H1 (cell line): ENCODE measurements around the gene INHA.

Experiments used
- BCL11A ChIP-seq, 2 experiments: IDR thresholded peaks; one replicate each; pipeline ENCODE4 v1.6.1; 2011; ENCODE audit warnings: low read depth in 2 of 2, low read length in 2 of 2, mild to moderate bottlenecking in 2 of 2
- CTCF ChIP-seq, 3 experiments: IDR thresholded peaks; 1 replicate in 2 of 3; 2 replicates in 1 of 3; pipeline versions ENCODE4 v1.5.1 to v1.6.1; 2011; ENCODE audit warnings: low read length in 3 of 3, mild to moderate bottlenecking in 3 of 3, inconsistent platforms in 2 of 3, low read depth in 1 of 3, moderate library complexity in 1 of 3; ENCODE audit not compliant: insufficient read depth in 1 of 3; ENCODE audit errors: control extremely low read depth in 1 of 3
- EGR1 ChIP-seq: IDR thresholded peaks from 2 replicates; pipeline ENCODE4 v1.6.1; 2011; ENCODE audit warnings: low read depth, low read length, borderline replicate concordance
- JUND ChIP-seq: IDR thresholded peaks from 2 replicates; pipeline ENCODE4 v1.6.1; 2011; ENCODE audit warnings: mild to moderate bottlenecking, improper control_type of control experiment, low read length
- MAX ChIP-seq: IDR thresholded peaks from 2 replicates; pipeline ENCODE4 v1.6.1; 2012; ENCODE audit warnings: inconsistent platforms
- POLR2AphosphoS5 ChIP-seq: IDR thresholded peaks from 2 replicates; pipeline ENCODE4 v1.6.1; 2011; ENCODE audit warnings: low read depth, low read length
- SIN3A ChIP-seq, 2 experiments: IDR thresholded peaks in 1 of 2; conservative IDR thresholded peaks in 1 of 2; 2 replicates each; pipeline ENCODE4 v1.6.1; 2011 to 2012; ENCODE audit warnings: low read length in 2 of 2, improper control_type of control experiment in 1 of 2, low read depth in 1 of 2, mild to moderate bottlenecking in 1 of 2
- TAF1 ChIP-seq: IDR thresholded peaks from 2 replicates; pipeline ENCODE4 v1.6.1; 2011; ENCODE audit warnings: mild to moderate bottlenecking, low read depth, low read length

- TF ChIP-seq CTCF (IDR thresholded peaks at IDR 0.05; ENCODE audit: control extremely low read depth in 1 of 3, insufficient read depth in 1 of 3, low read depth in 1 of 3, low read length in 3 of 3): no peak
- no peak for TF ChIP-seq MAX
- no peak for TF ChIP-seq SIN3A (conservative IDR thresholded peaks at IDR 0.05 in 1 of 2, IDR thresholded peaks at IDR 0.05 in 1 of 2; ENCODE audit: low read depth in 1 of 2, low read length in 2 of 2)
- TF ChIP-seq POLR2AphosphoS5: no peak
- TF ChIP-seq EGR1: no peak
- no peak for TF ChIP-seq TAF1
- no peak for TF ChIP-seq JUND
- no peak for TF ChIP-seq BCL11A (IDR thresholded peaks at IDR 0.05; ENCODE audit: low read depth in 2 of 2, low read length in 2 of 2)
These were observed 26.2 kb upstream of the INHA start for GRCh38 chr2:219545943-219546352.
